ENCODE data around the gene ZCCHC24. TPM values are rescaled to one million over a fixed set of nuclear protein-coding genes. Genes with fewer than 3 reads are reported as not detected.

ZCCHC24 gene
- total RNA-seq, 2 experiments from 2014 or later, result 0.77 to 1.00 TPM

DNA sequence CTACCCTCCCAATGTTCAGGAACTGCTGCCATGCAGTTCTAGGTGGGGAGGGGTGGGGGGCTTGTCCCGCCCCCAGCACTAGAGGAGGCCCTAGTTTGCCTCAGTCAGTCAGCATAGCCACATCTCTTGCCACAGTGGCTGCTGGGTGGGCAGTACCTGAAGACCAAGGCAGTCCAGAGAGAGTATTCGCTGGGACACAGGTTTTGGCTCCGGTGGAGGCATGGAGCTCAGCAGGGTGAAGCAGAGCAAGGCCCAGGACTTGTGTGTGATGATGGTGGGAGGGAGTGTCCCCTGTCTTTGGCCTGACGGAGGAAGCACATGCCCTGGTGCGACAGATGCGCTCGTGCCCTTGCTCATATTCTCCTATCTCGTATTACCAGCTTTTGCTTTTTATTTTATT is 24.7 kb upstream of the ZCCHC24 start:
- ChIA-PET POLR2A (no interaction called here), CTCF (interaction anchor here (0.7 to 4.2 kb wide), 5 partner anchors 70 to 657 kb away, joined by 3 to 74 read pairs (median 3); no protein-coding TSS in a partner anchor)
- Mint-ChIP-seq H3K27me3 (peaks cover 4% of the 10 kb centered on the region), H3K27ac (no peak overlapping the region), H3K4me1 (ENCODE audit: low read depth) (no peaks in the 10 kb centered on the region), H3K4me3 (no peak overlapping the region), H3K36me3 (no peaks in the 10 kb centered on the region), H3K9me3 (no peaks in the 10 kb centered on the region)
- intact Hi-C loops (cut with micrococcal nuclease), result no loop called here
- DNase-seq, result no peak

GRCh38 chr10:79468841-79469585 is 23.6 kb upstream of the ZCCHC24 start:
- no peaks in the 10 kb centered on the region for H3K4me1 Mint-ChIP-seq (ENCODE audit: low read depth)
- intact Hi-C loops (cut with micrococcal nuclease), result loop anchor here (10.0 kb wide), 1 partner anchor 174 kb away; no protein-coding TSS in a partner anchor
- H3K36me3 Mint-ChIP-seq, result no peaks in the 10 kb centered on the region
- H3K27ac Mint-ChIP-seq, result no peak overlapping the region
- no peak for DNase-seq
- no peak overlapping the region for H3K4me3 Mint-ChIP-seq
- H3K27me3 Mint-ChIP-seq, result peaks cover 4% of the 10 kb centered on the region
- POLR2A ChIA-PET, result no interaction called here
- CTCF ChIA-PET, result interaction anchor here (0.5 to 4.2 kb wide), 12 partner anchors 8 to 658 kb away, joined by 3 to 74 read pairs (median 4); no protein-coding TSS in a partner anchor
- H3K9me3 Mint-ChIP-seq, result no peaks in the 10 kb centered on the region

GRCh38 chr10:79468015-79468560 is 22.7 kb upstream of the ZCCHC24 start:
- H3K4me3 Mint-ChIP-seq, result no peak overlapping the region
- H3K27me3 Mint-ChIP-seq, result peaks cover 1% of the 10 kb centered on the region
- H3K4me1 Mint-ChIP-seq (ENCODE audit: low read depth), result no peaks in the 10 kb centered on the region
- intact Hi-C loops (cut with micrococcal nuclease), result loop anchor here (10.0 kb wide), 1 partner anchor 173 kb away; no protein-coding TSS in a partner anchor
- DNase-seq, result no peak
- H3K27ac Mint-ChIP-seq, result no peak overlapping the region
- no peaks in the 10 kb centered on the region for H3K9me3 Mint-ChIP-seq
- POLR2A ChIA-PET, result interaction anchor here (0.5 kb wide), 1 partner anchor 93 kb away, joined by 3 read pairs; no protein-coding TSS in a partner anchor
- CTCF ChIA-PET, result interaction anchor here (0.6 to 4.2 kb wide), 27 partner anchors 8 to 1452 kb away, joined by 3 to 74 read pairs (median 5); partner anchors contain the start of gene ZCCHC24
- H3K36me3 Mint-ChIP-seq, result no peaks in the 10 kb centered on the region

GRCh38 chr10:79465341-79465740 is 19.9 kb upstream of the ZCCHC24 start:
- Mint-ChIP-seq H3K4me3 (no peak overlapping the region), H3K27me3 (peaks cover 1% of the 10 kb centered on the region), H3K27ac (no peak overlapping the region), H3K36me3 (no peaks in the 10 kb centered on the region), H3K9me3 (no peaks in the 10 kb centered on the region), H3K4me1 (ENCODE audit: low read depth) (no peaks in the 10 kb centered on the region)
- ChIA-PET CTCF (no interaction called here), POLR2A (no interaction called here)
- intact Hi-C loops (cut with micrococcal nuclease), result loop anchor here (10.0 kb wide), 1 partner anchor 171 kb away; no protein-coding TSS in a partner anchor
- DNase-seq, result no peak

DNA sequence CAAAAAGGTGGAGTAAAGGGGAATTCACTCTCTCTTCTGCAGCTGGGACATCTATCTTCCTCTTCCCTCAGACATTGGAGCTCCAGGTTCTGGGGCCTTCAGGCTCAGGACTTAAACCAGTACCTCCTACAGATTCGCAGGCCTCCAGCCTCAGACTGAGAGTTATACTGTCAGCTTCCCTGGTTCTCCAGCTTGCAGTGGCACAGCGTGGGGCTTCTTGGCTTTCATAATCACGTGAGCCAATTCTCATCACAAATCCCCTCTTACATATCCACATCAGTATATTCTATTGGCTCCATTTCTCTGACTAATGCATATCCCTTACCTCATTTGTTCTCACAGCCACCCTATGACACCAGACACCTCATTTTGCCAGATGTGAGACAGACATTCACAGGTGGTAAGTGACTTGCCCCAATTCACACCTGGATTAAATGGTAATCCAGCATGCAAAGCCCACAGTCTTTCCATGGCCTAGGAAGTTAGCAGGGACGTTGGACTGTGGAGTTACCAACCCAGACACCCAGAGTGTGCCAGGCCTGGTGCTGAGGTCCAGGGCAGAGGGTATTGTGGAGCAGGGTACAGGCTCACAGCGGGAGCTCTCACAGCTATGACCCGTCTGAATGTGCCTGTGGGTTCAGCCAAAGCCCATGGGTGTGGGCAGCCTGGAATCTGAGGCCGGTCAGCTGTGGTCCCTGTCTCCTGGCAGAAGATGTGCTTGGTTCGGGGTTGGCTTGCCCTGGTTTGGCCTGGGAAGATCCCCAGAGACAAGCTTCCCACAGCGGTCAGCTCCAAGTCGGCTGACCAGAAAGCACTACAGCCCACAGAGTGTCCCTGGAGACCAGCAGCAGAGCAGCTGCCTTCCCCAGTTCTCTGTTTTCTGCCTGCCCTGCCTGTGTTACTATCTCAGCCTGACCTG is 18.4 kb upstream of the ZCCHC24 start:
- no peaks in the 10 kb centered on the region for H3K36me3 Mint-ChIP-seq
- POLR2A ChIA-PET, result no interaction called here
- CTCF ChIA-PET, result interaction anchor here (1.4 kb wide), 1 partner anchor 89 kb away, joined by 9 read pairs; no protein-coding TSS in a partner anchor
- DNase-seq, result no peak
- H3K27me3 Mint-ChIP-seq, result peaks cover 1% of the 10 kb centered on the region
- intact Hi-C loops (cut with micrococcal nuclease), result loop anchor here (10.0 kb wide), 1 partner anchor 169 kb away; no protein-coding TSS in a partner anchor
- H3K4me3 Mint-ChIP-seq, result no peak overlapping the region
- no peak overlapping the region for H3K27ac Mint-ChIP-seq
- no peaks in the 10 kb centered on the region for H3K9me3 Mint-ChIP-seq
- H3K4me1 Mint-ChIP-seq (ENCODE audit: low read depth), result no peaks in the 10 kb centered on the region

DNA sequence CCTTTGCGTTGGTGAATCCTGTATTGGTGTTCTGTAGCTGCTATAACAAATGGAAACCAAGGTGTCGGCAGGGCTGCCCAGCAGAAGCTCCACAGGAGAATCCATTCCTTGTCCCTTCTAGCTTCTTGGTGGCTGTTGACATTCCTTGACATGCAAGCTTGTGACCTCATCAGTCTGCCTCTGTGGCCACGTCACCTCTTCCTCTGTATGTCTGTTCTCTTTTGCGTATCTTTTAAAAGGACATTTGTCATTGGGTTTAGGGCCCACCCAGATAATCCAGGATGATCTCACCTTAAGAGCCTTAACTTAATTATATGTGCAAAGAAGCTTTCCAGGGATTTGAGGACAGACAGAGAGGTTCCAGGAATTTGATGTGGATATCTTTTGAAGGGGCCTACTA is 15.3 kb upstream of the ZCCHC24 start:
- no peaks in the 10 kb centered on the region for H3K4me1 Mint-ChIP-seq (ENCODE audit: low read depth)
- POLR2A ChIA-PET, result no interaction called here
- CTCF ChIA-PET, result interaction anchor here (1.1 to 1.4 kb wide), 2 partner anchors 8 to 86 kb away, joined by 4 to 8 read pairs; no protein-coding TSS in a partner anchor

GRCh38 chr10:79459243-79459642 is 13.8 kb upstream of the ZCCHC24 start:
- Mint-ChIP-seq H3K9me3 (no peaks in the 10 kb centered on the region), H3K4me3 (no peak overlapping the region), H3K4me1 (ENCODE audit: low read depth) (no peaks in the 10 kb centered on the region), H3K27ac (no peak overlapping the region), H3K36me3 (no peaks in the 10 kb centered on the region), H3K27me3 (no peaks in the 10 kb centered on the region)
- intact Hi-C loops (cut with micrococcal nuclease), result no loop called here
- ChIA-PET CTCF (interaction anchor here (1.3 kb wide), 1 partner anchor 84 kb away, joined by 4 read pairs; no protein-coding TSS in a partner anchor), POLR2A (no interaction called here)
- no peak for DNase-seq

More for the DNA sequence above, 15.3 kb upstream of the ZCCHC24 start:
- Mint-ChIP-seq H3K27ac (no peak overlapping the region), H3K4me3 (no peak overlapping the region), H3K9me3 (no peaks in the 10 kb centered on the region), H3K27me3 (no peaks in the 10 kb centered on the region), H3K36me3 (no peaks in the 10 kb centered on the region)
- DNase-seq, result no peak
- intact Hi-C loops (cut with micrococcal nuclease), result loop anchor here (10.0 kb wide), 1 partner anchor 166 kb away; no protein-coding TSS in a partner anchor

GRCh38 chr10:79458483-79458882 is 13.1 kb upstream of the ZCCHC24 start:
- H3K4me1 Mint-ChIP-seq (ENCODE audit: low read depth), result no peaks in the 10 kb centered on the region
- DNase-seq, result no peak
- CTCF ChIA-PET, result interaction anchor here (1.1 kb wide), 1 partner anchor 9 kb away, joined by 6 read pairs; no protein-coding TSS in a partner anchor
- no peaks in the 10 kb centered on the region for H3K36me3 Mint-ChIP-seq
- no peaks in the 10 kb centered on the region for H3K27me3 Mint-ChIP-seq
- H3K27ac Mint-ChIP-seq, result no peak overlapping the region
- POLR2A ChIA-PET, result no interaction called here
- intact Hi-C loops (cut with micrococcal nuclease), result no loop called here
- H3K9me3 Mint-ChIP-seq, result no peaks in the 10 kb centered on the region
- no peak overlapping the region for H3K4me3 Mint-ChIP-seq

DNA sequence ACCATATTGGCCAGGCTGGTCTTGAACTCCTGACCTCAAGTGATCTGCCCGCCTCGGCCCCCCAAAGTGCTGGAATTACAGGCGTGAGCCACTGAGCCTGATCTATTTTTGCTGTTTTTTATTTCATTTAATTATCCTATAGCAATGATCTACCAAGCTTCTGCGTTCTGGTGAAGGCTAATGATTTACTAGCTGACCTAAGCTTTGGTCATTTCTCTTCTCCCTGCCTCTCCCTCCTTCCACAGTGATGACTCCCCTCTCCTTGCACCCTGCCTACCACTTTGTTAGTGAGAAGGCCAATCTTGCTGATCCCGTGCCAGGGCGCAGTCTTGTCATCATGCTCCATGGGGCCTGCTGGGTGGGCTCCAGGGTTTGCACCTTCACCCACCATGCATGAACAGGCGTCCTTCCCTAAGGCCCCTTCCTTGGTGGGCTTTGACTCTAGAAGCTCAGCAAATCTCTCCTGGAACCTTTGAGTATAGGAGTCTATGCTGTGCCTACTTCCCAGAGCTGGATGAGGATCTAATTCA is 11.9 kb upstream of the ZCCHC24 start:
- no peak overlapping the region for H3K4me3 Mint-ChIP-seq
- DNase-seq, result no peak
- no peaks in the 10 kb centered on the region for H3K4me1 Mint-ChIP-seq (ENCODE audit: low read depth)
- no peaks in the 10 kb centered on the region for H3K36me3 Mint-ChIP-seq
- H3K9me3 Mint-ChIP-seq, result no peaks in the 10 kb centered on the region
- no peak overlapping the region for H3K27ac Mint-ChIP-seq
- POLR2A ChIA-PET, result no interaction called here
- intact Hi-C loops (cut with micrococcal nuclease), result no loop called here
- CTCF ChIA-PET, result interaction anchor here (1.1 to 2.3 kb wide), 2 partner anchors 11 kb away, joined by 6 to 7 read pairs; no protein-coding TSS in a partner anchor
- no peaks in the 10 kb centered on the region for H3K27me3 Mint-ChIP-seq

GRCh38 chr10:79454259-79454658 is 8.8 kb upstream of the ZCCHC24 start:
- intact Hi-C loops (cut with micrococcal nuclease), result no loop called here
- Mint-ChIP-seq H3K36me3 (no peaks in the 10 kb centered on the region), H3K9me3 (no peaks in the 10 kb centered on the region), H3K27ac (no peak overlapping the region), H3K4me1 (ENCODE audit: low read depth) (no peaks in the 10 kb centered on the region), H3K27me3 (no peaks in the 10 kb centered on the region), H3K4me3 (no peak overlapping the region)
- ChIA-PET POLR2A (no interaction called here), CTCF (interaction anchor here (0.7 to 2.9 kb wide), 2 partner anchors 80 to 593 kb away, joined by 3 to 15 read pairs; no protein-coding TSS in a partner anchor)
- DNase-seq, result no peak

DNA sequence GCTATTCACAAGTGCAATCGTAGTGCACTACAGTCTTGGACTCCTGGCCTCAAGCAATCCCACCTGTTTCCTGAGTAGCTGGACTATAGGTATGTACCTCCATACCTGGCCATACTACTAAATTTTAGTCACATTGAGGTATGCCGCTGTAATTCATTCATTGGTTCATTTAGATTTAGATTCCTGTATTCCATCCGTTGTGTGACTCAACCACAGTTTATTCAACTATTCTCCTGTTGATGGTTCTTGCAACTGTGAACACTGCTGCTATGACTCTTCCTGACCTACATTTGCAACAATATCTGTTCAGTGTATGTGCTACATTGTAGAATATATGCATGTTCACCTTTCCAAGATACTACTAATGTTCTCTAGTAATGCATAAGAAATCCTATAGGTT is 8.0 kb upstream of the ZCCHC24 start:
- DNase-seq, result no peak
- intact Hi-C loops (cut with micrococcal nuclease), result no loop called here
- Mint-ChIP-seq H3K4me3 (no peak overlapping the region), H3K27ac (no peak overlapping the region), H3K4me1 (ENCODE audit: low read depth) (no peaks in the 10 kb centered on the region), H3K27me3 (no peaks in the 10 kb centered on the region), H3K36me3 (no peaks in the 10 kb centered on the region), H3K9me3 (no peaks in the 10 kb centered on the region)
- POLR2A ChIA-PET, result no interaction called here
- CTCF ChIA-PET, result no interaction called here
